ENCODE data around the gene LHFPL2. TPM values are rescaled to one million over a fixed set of nuclear protein-coding genes. Genes with fewer than 3 reads are reported as not detected.
A peak's percentile ranks its signal among the peaks of the same experiment; 100 is the strongest.

Gene LHFPL2
- total and polyA plus RNA-seq, 2 of the 4 experiments (the other 2 are of a cell fraction) = 6.5 to 11.3 TPM

GRCh38 chr5:78586251-78586650 lies 62.3 kb downstream of the LHFPL2 start:
- Histone ChIP-seq H2BK15ac (ENCODE audit: low read depth, low read length) (peak overlapping the region; percentile 85), H2AFZ (replicated peaks; ENCODE audit: low read length, poor library complexity) (peak overlapping the region; percentile 60), H3K9me3 (ENCODE audit: control insufficient read depth, insufficient read depth, low read length) (no peaks in the 10 kb centered on the region), H3K79me1 (ENCODE audit: low read depth in 1 of 2, low read length in 2 of 2) (peaks cover 20 to 40% of the 10 kb centered on the region in 2 experiments), H4K8ac (ENCODE audit: low read depth in 2 of 2, low read length in 2 of 2) (peak overlapping the region; percentile 21 to 80), H3K4me3 (ENCODE audit: insufficient read depth, low read depth, low read length) (no peak overlapping the region), H3K9me1 (ENCODE audit: insufficient read depth, low read length) (peaks cover 21% of the 10 kb centered on the region), H3K4me1 (ENCODE audit: control insufficient read depth, insufficient read depth, low read length) (peaks cover 19% of the 10 kb centered on the region), H3K9ac (ENCODE audit: low read depth, low read length) (no peak overlapping the region; the same call in 1 of the 2 replicates), H4K5ac (ENCODE audit: low read depth, low read length) (peak overlapping the region; percentile 39), H3K27ac (ENCODE audit: insufficient read depth, low read length) (peak overlapping the region; percentile 74), H3K23ac (ENCODE audit: low read depth, low read length) (peak overlapping the region; percentile 80), H2BK5ac (ENCODE audit: low read depth, low read length, poor library complexity, severe bottlenecking) (peak overlapping the region; percentile 89), H3K4me2 (ENCODE audit: low read depth, low read length) (peak overlapping the region; percentile 22; the same call in 1 of the 2 replicates), H3K4ac (ENCODE audit: low read depth, low read length) (peak overlapping the region; percentile 89), H2AK9ac (replicated peaks; ENCODE audit: low read depth, low read length, poor library complexity) (peak overlapping the region; percentile 6), H3K18ac (ENCODE audit: low read depth, low read length) (peak overlapping the region; percentile 74), H3K56ac (ENCODE audit: extremely low read depth, insufficient read depth, low read length) (peak overlapping the region; percentile 35), H3K36me3 (ENCODE audit: control insufficient read depth, insufficient read depth, low read length) (peaks cover 3% of the 10 kb centered on the region), H4K20me1 (ENCODE audit: insufficient read depth, low read length) (peaks cover 7% of the 10 kb centered on the region), H4K91ac (ENCODE audit: insufficient read depth, low read depth, low read length) (peak overlapping the region; percentile 81; the same call in 1 of the 2 replicates), H2AK5ac (ENCODE audit: low read depth, low read length) (peak overlapping the region; percentile 92), H3K14ac (replicated peaks; ENCODE audit: low read depth, low read length) (peak overlapping the region; percentile 77), H2BK120ac (ENCODE audit: low read depth, low read length) (peak overlapping the region; percentile 91), H3K27me3 (ENCODE audit: control insufficient read depth, insufficient read depth, low read length) (no peaks in the 10 kb centered on the region), H2BK20ac (ENCODE audit: low read depth, low read length) (peak overlapping the region; percentile 92)
- TF ChIP-seq NFE2L2 (IDR thresholded peaks at IDR 0.05; ENCODE audit: low read depth, low read length) (peak; percentile 42; the same call in 1 of the 2 replicates), CEBPB (IDR thresholded peaks at IDR 0.05; ENCODE audit: low read depth, low read length) (peak; percentile 88), POLR2A (IDR thresholded peaks at IDR 0.05; ENCODE audit: low read depth, low read length) (0 out of 2 replicates have a peak, but pooled peaks have one; percentile 45), RAD21 (IDR thresholded peaks at IDR 0.05; ENCODE audit: low read length) (peak; percentile 41), MAFK (IDR thresholded peaks at IDR 0.05; ENCODE audit: low read depth, low read length) (no peak), USF2 (IDR thresholded peaks at IDR 0.05; ENCODE audit: low read depth, low read length) (no peak), BHLHE40 (IDR thresholded peaks at IDR 0.05; ENCODE audit: low read depth, low read length) (peak; percentile 71), FOS (IDR thresholded peaks at IDR 0.05; ENCODE audit: low read depth, low read length) (peak; percentile 98), MXI1 (IDR thresholded peaks at IDR 0.05; ENCODE audit: borderline replicate concordance, low read depth, low read length) (no peak), RFX5 (IDR thresholded peaks at IDR 0.05; ENCODE audit: low read depth, low read length) (no peak), CTCF (conservative IDR thresholded peaks at IDR 0.05; ENCODE audit: low read depth, low read length) (no peak), SMC3 (IDR thresholded peaks at IDR 0.05; ENCODE audit: low read depth, low read length) (no peak; the same call in 1 of the 2 replicates), CHD1 (IDR thresholded peaks at IDR 0.05; ENCODE audit: low read depth, low read length) (no peak), ELK1 (IDR thresholded peaks at IDR 0.05; ENCODE audit: borderline replicate concordance, low read depth, low read length) (no peak), RCOR1 (IDR thresholded peaks at IDR 0.05; ENCODE audit: insufficient replicate concordance, low read length) (peak; percentile 78), MAZ (IDR thresholded peaks at IDR 0.05; ENCODE audit: borderline replicate concordance, low read depth, low read length) (peak; percentile 43; the same call in 1 of the 2 replicates)
- POLR2A ChIA-PET (ENCODE audit: unreplicated experiment) = no interaction called here
- WGBS, 2 experiments (ENCODE audit: extremely low coverage in 2 of 2, insufficient read length in 1 of 2) = 7% methylated on average over 3 of the region's 6 CpGs; no CpG with 5 or more reads in 1 of the 2 experiments
- CTCF ChIA-PET = interaction anchor here (0.6 to 0.8 kb wide), 3 partner anchors 9 to 434 kb away, joined by 3 to 5 read pairs (median 3); no protein-coding TSS in a partner anchor
- no TSS peak for BruUV-seq (replicated peaks)
- in situ Hi-C loops (cut with MboI; ENCODE audit: low sequenced_read_pairs) (no loop called here), dilution Hi-C loops (cut with HindIII; ENCODE audit: low sequenced_read_pairs, unreplicated experiment) (no loop called here), intact Hi-C loops (cut with micrococcal nuclease) (no loop called here)
- ATAC-seq (ENCODE audit: low read depth) (peak; percentile 84), DNase-seq (peak; percentile 100)

All from IMR-90 (cell line).